Measurements from ENCODE around the gene SLC8B1. TPM values are rescaled to one million over a fixed set of nuclear protein-coding genes. Genes with fewer than 3 reads are reported as not detected.

SLC8B1 gene
- total and polyA plus RNA-seq, 9 of the 15 experiments (the other 6 are each of a cell fraction or from before 2014, with no cell fraction given), result 0.86 to 34.1 (median 18.5) TPM

DNA sequence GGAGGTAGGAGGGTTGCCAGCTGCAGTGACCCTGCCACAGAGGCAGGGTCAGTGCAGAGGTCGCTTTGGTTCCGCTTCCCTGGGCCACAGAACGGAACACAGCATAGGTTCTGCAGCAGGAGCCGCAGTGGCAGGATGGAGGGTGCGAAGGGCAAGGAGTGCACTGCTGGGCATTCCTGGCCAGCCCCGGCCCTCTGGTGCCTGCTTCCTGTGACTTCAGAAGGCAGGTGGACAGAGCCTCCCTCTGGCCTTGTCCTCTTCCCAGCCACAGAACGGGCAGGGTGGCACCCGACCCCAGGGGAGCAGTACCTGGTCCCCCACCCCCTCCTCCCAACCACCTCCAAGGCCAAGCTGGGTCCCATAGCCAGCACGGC lies 37.7 kb downstream of the SLC8B1 start:
- no peak for ATAC-seq
- intact Hi-C loops (cut with micrococcal nuclease), result no loop called here
- Histone ChIP-seq H2AFZ (ENCODE audit: low read depth, low read length) (no peak overlapping the region), H3K4me1 (replicated peaks in 1 of 2; ENCODE audit: control insufficient read depth in 2 of 2, insufficient read depth in 2 of 2, low read length in 2 of 2) (peaks cover 19 to 27% of the 10 kb centered on the region in 2 experiments; a peak in 4 of 5 replicates), H3K4me3 (no peak overlapping the region), H3K9me1 (ENCODE audit: control insufficient read depth, insufficient read depth, low read length) (no peaks in the 10 kb centered on the region), H3K27ac (ENCODE audit: extremely low read depth, low read depth, low read length) (no peak overlapping the region), H3K4me2 (ENCODE audit: insufficient read depth, low read length) (no peak overlapping the region), H3K79me2 (ENCODE audit: control insufficient read depth, insufficient read depth, low read length) (no peaks in the 10 kb centered on the region), H3K27me3 (ENCODE audit: control insufficient read depth in 2 of 2, insufficient read depth in 2 of 2, low read length in 2 of 2) (no peaks in the 10 kb centered on the region), H3K36me3 (ENCODE audit: control insufficient read depth, insufficient read depth, low read length) (peaks cover 31% of the 10 kb centered on the region; the same call in 2 of the 3 replicates), H3K9me3 (replicated peaks; ENCODE audit: control insufficient read depth, insufficient read depth, low read depth, low read length) (no peaks in the 10 kb centered on the region), H3K9ac (ENCODE audit: insufficient read depth in 1 of 2, low read depth in 2 of 2, low read length in 2 of 2) (0 out of 4 replicates have a peak overlapping the region, but pooled peaks of 1 of the 2 experiments have one; percentile 32), H4K20me1 (replicated peaks; ENCODE audit: control insufficient read depth, insufficient read depth, low read length) (no peaks in the 10 kb centered on the region)
- POLR2A ChIA-PET, result interaction anchor here (0.6 to 0.7 kb wide), 2 partner anchors 10 to 33 kb away, joined by 3 to 4 read pairs; no protein-coding TSS in a partner anchor
- no TSS peak for BruUV-seq (replicated peaks)
- in situ Hi-C loops (cut with MboI), result no loop called here
- TF ChIP-seq SIN3B (IDR thresholded peaks at IDR 0.05; ENCODE audit: low read depth) (no peak), POLR2G (IDR thresholded peaks at IDR 0.05; ENCODE audit: low read depth, low read length) (peak; percentile 44), ZNF282 (CRISPR knock-in tag; IDR thresholded peaks at IDR 0.05) (no peak), KLF10 (CRISPR knock-in tag; IDR thresholded peaks at IDR 0.05) (no peak), SRSF7 (optimal IDR thresholded peaks at IDR 0.05; ENCODE audit: low read depth, low read length) (no peak), ZSCAN32 (CRISPR knock-in tag; IDR thresholded peaks at IDR 0.05) (no peak), SUPT5H (IDR thresholded peaks at IDR 0.05) (peak; percentile 14; the same call in 1 of the 2 replicates), CREM (IDR thresholded peaks at IDR 0.05; ENCODE audit: low read depth) (no peak)
- TF ChIP-seq, protein P1, sequence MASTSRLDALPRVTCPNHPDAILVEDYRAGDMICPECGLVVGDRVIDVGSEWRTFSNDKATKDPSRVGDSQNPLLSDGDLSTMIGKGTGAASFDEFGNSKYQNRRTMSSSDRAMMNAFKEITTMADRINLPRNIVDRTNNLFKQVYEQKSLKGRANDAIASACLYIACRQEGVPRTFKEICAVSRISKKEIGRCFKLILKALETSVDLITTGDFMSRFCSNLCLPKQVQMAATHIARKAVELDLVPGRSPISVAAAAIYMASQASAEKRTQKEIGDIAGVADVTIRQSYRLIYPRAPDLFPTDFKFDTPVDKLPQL (IDR thresholded peaks at IDR 0.05; ENCODE audit: extremely low read depth, insufficient read length), result no peak
- TF ChIP-seq, protein P2, sequence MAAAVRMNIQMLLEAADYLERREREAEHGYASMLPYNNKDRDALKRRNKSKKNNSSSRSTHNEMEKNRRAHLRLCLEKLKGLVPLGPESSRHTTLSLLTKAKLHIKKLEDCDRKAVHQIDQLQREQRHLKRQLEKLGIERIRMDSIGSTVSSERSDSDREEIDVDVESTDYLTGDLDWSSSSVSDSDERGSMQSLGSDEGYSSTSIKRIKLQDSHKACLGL (CRISPR knock-in tag; IDR thresholded peaks at IDR 0.05; ENCODE audit: borderline replicate concordance, poor library complexity, severe bottlenecking), result no peak
- TF ChIP-seq, protein P3, sequence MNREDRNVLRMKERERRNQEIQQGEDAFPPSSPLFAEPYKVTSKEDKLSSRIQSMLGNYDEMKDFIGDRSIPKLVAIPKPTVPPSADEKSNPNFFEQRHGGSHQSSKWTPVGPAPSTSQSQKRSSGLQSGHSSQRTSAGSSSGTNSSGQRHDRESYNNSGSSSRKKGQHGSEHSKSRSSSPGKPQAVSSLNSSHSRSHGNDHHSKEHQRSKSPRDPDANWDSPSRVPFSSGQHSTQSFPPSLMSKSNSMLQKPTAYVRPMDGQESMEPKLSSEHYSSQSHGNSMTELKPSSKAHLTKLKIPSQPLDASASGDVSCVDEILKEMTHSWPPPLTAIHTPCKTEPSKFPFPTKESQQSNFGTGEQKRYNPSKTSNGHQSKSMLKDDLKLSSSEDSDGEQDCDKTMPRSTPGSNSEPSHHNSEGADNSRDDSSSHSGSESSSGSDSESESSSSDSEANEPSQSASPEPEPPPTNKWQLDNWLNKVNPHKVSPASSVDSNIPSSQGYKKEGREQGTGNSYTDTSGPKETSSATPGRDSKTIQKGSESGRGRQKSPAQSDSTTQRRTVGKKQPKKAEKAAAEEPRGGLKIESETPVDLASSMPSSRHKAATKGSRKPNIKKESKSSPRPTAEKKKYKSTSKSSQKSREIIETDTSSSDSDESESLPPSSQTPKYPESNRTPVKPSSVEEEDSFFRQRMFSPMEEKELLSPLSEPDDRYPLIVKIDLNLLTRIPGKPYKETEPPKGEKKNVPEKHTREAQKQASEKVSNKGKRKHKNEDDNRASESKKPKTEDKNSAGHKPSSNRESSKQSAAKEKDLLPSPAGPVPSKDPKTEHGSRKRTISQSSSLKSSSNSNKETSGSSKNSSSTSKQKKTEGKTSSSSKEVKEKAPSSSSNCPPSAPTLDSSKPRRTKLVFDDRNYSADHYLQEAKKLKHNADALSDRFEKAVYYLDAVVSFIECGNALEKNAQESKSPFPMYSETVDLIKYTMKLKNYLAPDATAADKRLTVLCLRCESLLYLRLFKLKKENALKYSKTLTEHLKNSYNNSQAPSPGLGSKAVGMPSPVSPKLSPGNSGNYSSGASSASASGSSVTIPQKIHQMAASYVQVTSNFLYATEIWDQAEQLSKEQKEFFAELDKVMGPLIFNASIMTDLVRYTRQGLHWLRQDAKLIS (CRISPR knock-in tag; IDR thresholded peaks at IDR 0.05), result no peak
- no peak for DNase-seq (ENCODE audit: extremely low read depth in 1 of 4, low spot score in 3 of 4)
- CTCF ChIA-PET (ENCODE audit: low intra/inter-chr PET ratio), result no interaction called here
- 74% methylated on average over 8 of the region's 9 CpGs for WGBS (ENCODE audit: insufficient coverage, low coverage, missing lambda C conversion rate)
- no peak for FAIRE-seq

Data from K562 (cell line).